HCT116 (cell line): ENCODE results near the gene OR51E2. TPM values are rescaled to one million over a fixed set of nuclear protein-coding genes. Genes with fewer than 3 reads are reported as not detected.

Experiments
- ATAC-seq: fragments of 200-7000 bp; cut with Tn5 transposase; 2 replicates; pipeline ENCODE4 v1.9.1; 2020; ENCODE audit warnings: mild to moderate bottlenecking, moderate library complexity
- BruUV-seq: library from RNA; stranded (reverse); fragments of 400-500 nt; replicated peaks from 2 replicates; lab custom pipeline; 2021; lab: Mats Ljungman, UMichigan
- CTCF ChIA-PET: fragments of 300-600 bp; sonication (Branson Sonifier 250); formaldehyde crosslinking; loops from one replicate; lab custom pipeline; 2021; ENCODE audit warnings: antibody characterized with exemption; lab: Charles Lee
- POLR2A ChIA-PET: fragments of 300-600, 350-600 bp; sonication (Branson Sonifier 250); formaldehyde crosslinking; loops from one replicate; lab custom pipeline; 2021; ENCODE audit warnings: antibody characterized with exemption; lab: Charles Lee
- RAD21 ChIA-PET, 2 experiments: fragments of 300-600 bp; sonication (Branson Sonifier 250); formaldehyde crosslinking; loops; one replicate each; lab custom pipeline; 2023; ENCODE audit warnings: low total read pairs in 2 of 2; ENCODE audit not compliant: uncharacterized antibody in 2 of 2, unreplicated experiment in 2 of 2, low non-redundant PET in 1 of 2; lab: Charles Lee
- DNase-seq: peaks from one replicate; pipeline ENCODE4 v3.0.0-alpha.2; 2010; ENCODE audit warnings: low read depth, low spot score
- H2AFZ ChIP-seq: fragments of 200-600 bp; shearing (Covaris generic), sonication (generic); 2 replicates; pipeline ENCODE4 v1.6.1; 2017; ENCODE audit warnings: low read depth, mixed run types, mixed read lengths, antibody characterized with exemption, low read length; ENCODE audit not compliant: poor library complexity, severe bottlenecking
- H3K27ac ChIP-seq: 2 replicates; pipeline ENCODE4 v1.5.1; 2012; ENCODE audit warnings: low read depth, low read length
- H3K27me3 ChIP-seq: fragments of 200-600 bp; sonication (generic); 2 replicates; pipeline ENCODE4 v1.6.1; 2016; ENCODE audit warnings: mixed run types, low read length, mixed read lengths; ENCODE audit not compliant: insufficient read depth
- H3K36me3 ChIP-seq, 2 experiments: fragments of 200-500 bp in 1 of 2; fragments of 200-600 bp in 1 of 2; sonication (Bioruptor generic) in 1 of 2; sonication (generic) in 1 of 2; 2 replicates each; pipeline versions ENCODE4 v1.5.1 to v1.6.1; 2014 to 2016; ENCODE audit warnings: low read length in 2 of 2, inconsistent platforms in 1 of 2, mixed read lengths in 1 of 2, mixed run types in 1 of 2; ENCODE audit not compliant: insufficient read depth in 2 of 2, control insufficient read depth in 1 of 2
- H3K4me1 ChIP-seq, 2 experiments: fragments of 200-600 bp in 1 of 2; sonication (generic) in 1 of 2; 2 replicates each; pipeline versions ENCODE4 v1.5.1 to v1.6.1; 2012 to 2017; ENCODE audit warnings: low read length in 2 of 2, inconsistent platforms in 1 of 2, mild to moderate bottlenecking in 1 of 2, mixed read lengths in 1 of 2, mixed run types in 1 of 2, moderate library complexity in 1 of 2; ENCODE audit not compliant: insufficient read depth in 2 of 2, control insufficient read depth in 1 of 2
- H3K4me2 ChIP-seq: fragments of 200-600 bp; sonication (generic); 2 replicates; pipeline ENCODE4 v1.6.1; 2017; ENCODE audit warnings: mixed run types, low read length, mixed read lengths
- H3K4me3 ChIP-seq, 2 experiments: fragments of 200-600 bp in 1 of 2; sonication (generic) in 1 of 2; replicated peaks in 1 of 2; 2 replicates each; pipeline ENCODE4 v1.5.1; 2011 to 2016; ENCODE audit warnings: low read length in 2 of 2, control low read depth in 1 of 2, low read depth in 1 of 2, mild to moderate bottlenecking in 1 of 2, mixed read lengths in 1 of 2, mixed run types in 1 of 2
- H3K79me2 ChIP-seq: fragments of 200-600 bp; sonication (generic); 2 replicates; pipeline ENCODE4 v1.6.1; 2017; ENCODE audit warnings: mild to moderate bottlenecking, mixed run types, low read length, moderate library complexity, mixed read lengths; ENCODE audit not compliant: insufficient read depth
- H3K9ac ChIP-seq: fragments of 200-600 bp; sonication (generic); 2 replicates; pipeline ENCODE4 v1.6.1; 2016; ENCODE audit warnings: low read length, mixed read lengths
- H3K9me2 ChIP-seq: fragments of 200-600 bp; sonication (generic), shearing (Covaris generic); 2 replicates; pipeline ENCODE4 v1.6.1; 2017; ENCODE audit warnings: mixed run types, mild to moderate bottlenecking, moderate library complexity; ENCODE audit not compliant: insufficient read depth
- H3K9me3 ChIP-seq, 2 experiments: fragments of 200-500 bp in 1 of 2; fragments of 200-600 bp in 1 of 2; sonication (Bioruptor generic) in 1 of 2; sonication (generic) in 1 of 2; 2 replicates each; pipeline ENCODE4 v1.6.1; 2014 to 2017; ENCODE audit warnings: low read length in 2 of 2, mixed read lengths in 2 of 2, inconsistent platforms in 1 of 2, low read depth in 1 of 2, mild to moderate bottlenecking in 1 of 2, mixed run types in 1 of 2, moderate library complexity in 1 of 2; ENCODE audit not compliant: control insufficient read depth in 1 of 2, insufficient read depth in 1 of 2
- H4K20me1 ChIP-seq: fragments of 200-600 bp; sonication (generic), shearing (Covaris generic); 2 replicates; pipeline ENCODE4 v1.6.1; 2017; ENCODE audit warnings: mixed run types, mild to moderate bottlenecking, moderate library complexity; ENCODE audit not compliant: insufficient read depth
- ATF3 ChIP-seq: IDR thresholded peaks from 2 replicates; pipeline ENCODE4 v1.6.1; 2012
- CEBPB ChIP-seq: IDR thresholded peaks from 2 replicates; pipeline ENCODE4 v1.6.1; 2012; ENCODE audit warnings: low read depth
- EGR1 ChIP-seq: IDR thresholded peaks from 2 replicates; pipeline ENCODE4 v1.6.1; 2012; ENCODE audit warnings: low read depth
- EZH2 ChIP-seq: fragments of 200-600 bp; sonication (generic); IDR thresholded peaks from 2 replicates; pipeline ENCODE4 v1.6.1; 2017; ENCODE audit warnings: antibody characterized with exemption, mixed run types
- FOSL1 ChIP-seq: IDR thresholded peaks from 2 replicates; pipeline ENCODE4 v1.6.1; 2012; ENCODE audit warnings: low read depth
- JUND ChIP-seq: IDR thresholded peaks from 2 replicates; pipeline ENCODE4 v1.6.1; 2012
- POLR2AphosphoS5 ChIP-seq: IDR thresholded peaks from 2 replicates; pipeline ENCODE4 v1.6.1; 2011; ENCODE audit warnings: mild to moderate bottlenecking, low read depth, low read length, moderate library complexity
- SP1 ChIP-seq: IDR thresholded peaks from 2 replicates; pipeline ENCODE4 v1.6.1; 2012; ENCODE audit warnings: low read depth
- SRF ChIP-seq: IDR thresholded peaks from 2 replicates; pipeline ENCODE4 v1.6.1; 2012; ENCODE audit warnings: low read depth
- TCF7L2 ChIP-seq: IDR thresholded peaks from 2 replicates; pipeline ENCODE4 v1.7.0; 2011; ENCODE audit warnings: borderline replicate concordance, inconsistent platforms; ENCODE audit not compliant: insufficient read depth, insufficient read length; ENCODE audit errors: extremely low read depth
- ZNF274 ChIP-seq: fragments of 200-500 bp; sonication (Bioruptor generic); IDR thresholded peaks from 2 replicates; pipeline ENCODE4 v1.6.1; 2014; ENCODE audit warnings: mild to moderate bottlenecking, low read depth, low read length, inconsistent platforms
- intact Hi-C: fragments of 100-400 bp; cut with micrococcal nuclease; formaldehyde crosslinking; loops from 2 replicates; pipeline ENCODE4 v1.10.0; 2022
- total RNA-seq: library from RNA; stranded (reverse); gene quantifications from one replicate; pipeline ENCODE4 v1.2.1, GENCODE V29; 2021; ENCODE audit not compliant: unreplicated experiment
- TF ChIP-seq, protein P1 (sequence below): IDR thresholded peaks from 2 replicates; pipeline ENCODE4 v1.6.1; 2012

The OR51E2 gene
- total RNA-seq, 1 experiment from 2014 or later: not detected

GRCh38 chr11:4644233-4644632, 53.4 kb downstream of the OR51E2 start:
- Histone ChIP-seq H3K9ac (no peak overlapping the region), H3K27me3 (peaks cover 72% of the 10 kb centered on the region), H3K9me2 (no peaks in the 10 kb centered on the region), H3K9me3 (no peaks in the 10 kb centered on the region), H3K79me2 (no peaks in the 10 kb centered on the region), H3K4me2 (no peak overlapping the region), H4K20me1 (no peaks in the 10 kb centered on the region), H3K27ac (no peak overlapping the region), H3K36me3 (no peaks in the 10 kb centered on the region), H3K4me1 (no peaks in the 10 kb centered on the region), H2AFZ (no peak overlapping the region), H3K4me3 (no peak overlapping the region)
- no peak for ATAC-seq
- no TSS peak for BruUV-seq
- intact Hi-C loops: no loop called here
- POLR2A ChIA-PET: no interaction called here
- TF ChIP-seq SP1: no peak
- no peak for TF ChIP-seq CEBPB
- no peak for TF ChIP-seq EZH2
- TF ChIP-seq ATF3: no peak
- TF ChIP-seq, protein P1, sequence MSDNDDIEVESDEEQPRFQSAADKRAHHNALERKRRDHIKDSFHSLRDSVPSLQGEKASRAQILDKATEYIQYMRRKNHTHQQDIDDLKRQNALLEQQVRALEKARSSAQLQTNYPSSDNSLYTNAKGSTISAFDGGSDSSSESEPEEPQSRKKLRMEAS: no peak
- no peak for TF ChIP-seq ZNF274
- no peak for TF ChIP-seq FOSL1
- TF ChIP-seq JUND: no peak
- no peak for TF ChIP-seq POLR2AphosphoS5
- no peak for TF ChIP-seq EGR1
- no peak for TF ChIP-seq TCF7L2
- DNase-seq: no peak
- RAD21 ChIA-PET: no interaction called here
- CTCF ChIA-PET: no interaction called here

DNA sequence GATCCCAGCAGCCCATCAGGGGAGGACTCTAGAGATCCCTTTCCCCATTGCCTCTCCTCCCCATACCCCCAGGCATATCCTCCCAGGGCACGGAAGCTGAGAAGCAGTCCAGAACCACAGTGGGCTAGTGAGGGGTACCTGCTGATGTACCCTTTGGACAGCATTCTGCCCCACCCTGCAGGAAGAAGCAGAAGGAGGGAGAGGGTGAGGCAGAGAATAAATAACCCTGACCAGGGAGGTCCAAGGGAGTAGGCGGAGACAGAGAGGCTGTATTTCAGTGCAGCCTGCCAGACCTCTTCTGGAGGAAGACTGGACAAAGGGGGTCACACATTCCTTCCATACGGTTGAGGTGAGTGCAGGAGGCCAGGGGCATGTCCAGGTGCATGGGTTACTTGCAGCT, 54.0 kb downstream of the OR51E2 start, which contains the start of gene OR51E1:
OR51E1 (plus strand) TSS at position 301 of the 400 bp plus-strand sequence. CDS start 8,545 bp downstream, outside the sequence.
- Histone ChIP-seq H3K4me3 (no peak within 1 kb of the TSS), H4K20me1 (no peaks in the 10 kb centered on the region), H3K4me1 (no peaks in the 10 kb centered on the region), H3K79me2 (no peaks in the 10 kb centered on the region), H3K27me3 (peaks cover 70% of the 10 kb centered on the region), H2AFZ (no peak within 1 kb of the TSS), H3K4me2 (no peak within 1 kb of the TSS), H3K36me3 (no peaks in the 10 kb centered on the region), H3K9me2 (no peaks in the 10 kb centered on the region), H3K9me3 (no peaks in the 10 kb centered on the region), H3K27ac (no peak within 1 kb of the TSS), H3K9ac (no peak within 1 kb of the TSS)
- POLR2A ChIA-PET: no interaction called here
- no peak for TF ChIP-seq SRF
- no peak for TF ChIP-seq ATF3
- no TSS peak for BruUV-seq
- intact Hi-C loops: no loop called here
- DNase-seq (no peak), ATAC-seq (no peak; the same call in 1 of the 2 replicates)
- CTCF ChIA-PET: no interaction called here
- RAD21 ChIA-PET: no interaction called here
